ENCODE results near the gene RNPEP.
"Not testable (repeated sequence)": the region's sequence is repeated elsewhere in the genome, so short reads cannot be mapped to it uniquely, and the experiment has no call there.

Gene RNPEP

DNA sequence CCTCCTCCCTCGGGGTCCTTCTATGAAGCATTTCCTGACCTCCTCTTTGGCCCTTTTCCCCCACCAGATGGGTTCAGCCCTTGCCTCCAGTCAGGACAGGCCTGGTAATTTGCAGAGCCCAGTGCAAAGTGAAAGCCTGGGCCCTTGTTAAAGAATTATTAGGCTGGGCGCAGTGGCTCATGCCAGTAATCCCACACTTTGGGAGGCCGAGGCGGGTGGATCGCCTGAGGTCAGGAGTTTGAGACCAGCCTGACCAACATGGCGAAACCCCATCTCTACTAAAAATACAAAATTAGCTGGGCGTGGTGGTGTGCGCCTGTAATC is 36.7 kb downstream of the RNPEP start:
- not testable (repeated sequence) for H3K36me3 Mint-ChIP-seq; H3K27ac Mint-ChIP-seq; H3K4me1 Mint-ChIP-seq; DNase-seq; ATAC-seq (replicated peaks); H3K4me3 Mint-ChIP-seq; H3K9me3 Mint-ChIP-seq
- peaks cover 33 to 45% of the 10 kb centered on the region in 2 donors for H3K27me3 Mint-ChIP-seq

DNA sequence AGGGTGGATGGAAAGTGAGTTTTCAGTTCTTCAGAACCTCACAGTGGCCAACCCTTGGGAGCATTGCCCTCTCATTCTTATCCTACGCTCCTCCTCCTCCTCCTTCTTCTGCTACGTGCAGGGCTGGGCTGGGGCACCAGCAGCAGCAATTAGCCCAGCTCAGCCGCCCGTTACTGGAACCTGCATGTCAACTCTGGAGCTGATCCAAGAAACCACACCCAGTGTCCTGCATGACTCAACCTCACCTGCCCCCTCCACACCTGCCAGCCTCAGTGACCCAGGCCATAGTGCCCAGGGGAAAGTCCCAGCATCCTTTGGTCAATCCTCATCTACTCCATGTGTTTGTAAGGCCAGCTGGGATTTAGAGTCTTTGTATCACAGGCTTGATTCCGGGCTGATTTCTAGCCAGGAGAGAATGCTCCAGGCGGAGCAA is 40.6 kb downstream of the RNPEP start:
- DNase-seq: no peak
- ATAC-seq (replicated peaks): no peak
- Mint-ChIP-seq H3K36me3 (no peaks in the 10 kb centered on the region), H3K27me3 (peaks cover 26 to 38% of the 10 kb centered on the region in 2 donors), H3K27ac (no peak overlapping the region), H3K9me3 (no peaks in the 10 kb centered on the region), H3K4me1 (no peaks in the 10 kb centered on the region), H3K4me3 (no peak overlapping the region)

DNA sequence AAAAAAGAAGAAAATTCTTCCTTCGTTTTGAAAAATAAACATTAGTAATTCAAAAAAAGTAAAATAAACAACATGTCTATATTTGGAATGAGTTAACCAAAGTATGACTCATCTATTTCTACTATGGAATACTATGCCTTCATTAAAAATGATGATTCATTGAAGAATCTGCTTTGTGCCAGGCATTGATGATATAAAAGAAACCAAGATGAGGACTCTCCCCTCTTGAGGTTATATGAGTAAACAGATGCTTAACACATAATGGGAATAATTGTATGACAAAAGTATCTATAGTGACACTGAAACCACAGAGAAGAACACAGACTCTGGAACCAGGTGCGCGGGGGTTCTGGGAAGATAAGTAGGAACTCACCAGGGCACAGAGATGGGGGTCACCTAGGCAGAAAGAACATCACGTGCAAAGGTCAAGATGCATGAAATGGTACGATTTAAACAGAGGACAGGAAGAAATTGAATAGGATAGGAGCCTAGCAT is 46.8 kb downstream of the RNPEP start:
- no peak for DNase-seq
- no peak overlapping the region for H3K27ac Mint-ChIP-seq
- H3K4me1 Mint-ChIP-seq: no peaks in the 10 kb centered on the region
- H3K4me3 Mint-ChIP-seq: no peak overlapping the region
- no peaks in the 10 kb centered on the region for H3K36me3 Mint-ChIP-seq
- no peaks in the 10 kb centered on the region for H3K9me3 Mint-ChIP-seq
- no peak for ATAC-seq (replicated peaks)
- H3K27me3 Mint-ChIP-seq: peaks cover 0 to 18% of the 10 kb centered on the region in 2 donors

DNA sequence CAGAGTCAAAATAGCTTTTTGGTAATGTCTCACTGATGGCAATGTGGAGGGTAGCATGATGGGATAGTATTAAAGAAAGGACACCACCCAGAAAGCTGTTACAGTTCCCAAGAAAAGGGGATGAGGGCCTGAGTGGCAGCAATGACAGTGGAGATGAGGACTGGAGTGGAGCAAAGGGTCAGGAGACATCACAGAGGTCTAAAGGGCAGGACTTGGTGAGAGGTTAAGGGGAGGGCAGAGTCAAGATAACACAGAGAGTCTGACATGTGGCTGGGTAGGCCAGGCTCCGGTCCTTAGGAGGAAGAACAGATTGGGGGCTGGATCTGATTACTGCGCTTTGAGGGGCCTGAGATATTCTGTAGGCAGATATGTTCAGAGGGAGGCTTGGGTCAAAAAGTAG is 47.3 kb downstream of the RNPEP start:
- no peak for ATAC-seq (replicated peaks)
- no peak for DNase-seq
- Mint-ChIP-seq H3K4me1 (no peaks in the 10 kb centered on the region), H3K4me3 (no peak overlapping the region), H3K36me3 (no peaks in the 10 kb centered on the region), H3K9me3 (no peaks in the 10 kb centered on the region), H3K27me3 (peaks cover 0 to 18% of the 10 kb centered on the region in 2 donors), H3K27ac (no peak overlapping the region)

DNA sequence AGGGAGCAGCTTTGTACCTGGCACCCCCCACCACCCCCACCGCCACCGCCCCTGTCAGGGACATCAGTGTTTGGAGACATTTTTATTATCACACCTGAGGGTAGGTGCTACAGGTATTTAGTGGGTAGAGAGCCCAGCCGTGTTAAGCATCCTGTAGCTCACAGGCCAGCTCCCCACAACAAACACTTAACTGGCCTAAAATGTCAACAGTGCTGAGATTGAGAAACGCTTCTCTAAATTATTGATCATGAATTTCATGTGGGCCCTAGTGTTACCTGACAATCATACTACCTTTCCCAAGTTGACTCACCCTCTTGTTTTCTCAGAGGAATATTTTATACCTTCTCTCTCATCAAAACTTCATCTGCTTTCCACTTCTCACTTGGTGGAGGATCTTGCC is 49.3 kb downstream of the RNPEP start:
- Mint-ChIP-seq H3K36me3 (no peaks in the 10 kb centered on the region), H3K4me3 (no peak overlapping the region), H3K4me1 (no peaks in the 10 kb centered on the region), H3K9me3 (no peaks in the 10 kb centered on the region), H3K27me3 (peaks cover 0 to 18% of the 10 kb centered on the region in 2 donors), H3K27ac (no peak overlapping the region)
- ATAC-seq (replicated peaks) (no peak), DNase-seq (no peak)

DNA sequence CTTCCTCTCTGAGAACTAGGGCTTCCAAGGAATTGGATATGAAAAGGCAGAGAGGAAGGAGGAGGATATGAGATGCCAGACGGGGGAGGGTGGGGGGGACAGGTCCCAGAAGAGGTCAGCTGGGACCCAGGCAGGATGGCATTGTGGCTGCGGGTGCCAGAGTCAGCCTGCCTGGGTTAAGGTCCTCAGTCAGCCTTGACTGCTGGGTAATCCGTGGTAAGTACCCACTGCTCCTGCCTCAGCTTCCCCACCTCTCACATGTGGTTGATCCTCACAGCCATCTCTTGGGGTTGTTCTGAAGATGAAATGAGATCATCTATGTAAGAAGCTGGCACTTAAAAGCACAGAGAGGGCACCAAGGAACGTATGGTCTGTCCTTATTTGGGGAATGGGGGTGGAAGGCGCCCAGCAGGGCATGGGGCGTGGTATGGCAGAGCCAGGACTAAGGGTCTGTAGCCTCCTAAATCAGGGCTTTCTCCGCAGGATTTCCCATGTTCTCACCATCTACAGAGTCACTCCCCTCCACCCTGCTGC is 51.8 kb downstream of the RNPEP start:
- Mint-ChIP-seq H3K4me1 (no peaks in the 10 kb centered on the region), H3K27ac (no peak overlapping the region), H3K4me3 (no peak overlapping the region), H3K27me3 (peaks cover 0 to 13% of the 10 kb centered on the region in 2 donors), H3K36me3 (no peaks in the 10 kb centered on the region), H3K9me3 (peaks cover 0 to 1% of the 10 kb centered on the region in 2 donors)
- no peak for DNase-seq
- ATAC-seq (replicated peaks): no peak

DNA sequence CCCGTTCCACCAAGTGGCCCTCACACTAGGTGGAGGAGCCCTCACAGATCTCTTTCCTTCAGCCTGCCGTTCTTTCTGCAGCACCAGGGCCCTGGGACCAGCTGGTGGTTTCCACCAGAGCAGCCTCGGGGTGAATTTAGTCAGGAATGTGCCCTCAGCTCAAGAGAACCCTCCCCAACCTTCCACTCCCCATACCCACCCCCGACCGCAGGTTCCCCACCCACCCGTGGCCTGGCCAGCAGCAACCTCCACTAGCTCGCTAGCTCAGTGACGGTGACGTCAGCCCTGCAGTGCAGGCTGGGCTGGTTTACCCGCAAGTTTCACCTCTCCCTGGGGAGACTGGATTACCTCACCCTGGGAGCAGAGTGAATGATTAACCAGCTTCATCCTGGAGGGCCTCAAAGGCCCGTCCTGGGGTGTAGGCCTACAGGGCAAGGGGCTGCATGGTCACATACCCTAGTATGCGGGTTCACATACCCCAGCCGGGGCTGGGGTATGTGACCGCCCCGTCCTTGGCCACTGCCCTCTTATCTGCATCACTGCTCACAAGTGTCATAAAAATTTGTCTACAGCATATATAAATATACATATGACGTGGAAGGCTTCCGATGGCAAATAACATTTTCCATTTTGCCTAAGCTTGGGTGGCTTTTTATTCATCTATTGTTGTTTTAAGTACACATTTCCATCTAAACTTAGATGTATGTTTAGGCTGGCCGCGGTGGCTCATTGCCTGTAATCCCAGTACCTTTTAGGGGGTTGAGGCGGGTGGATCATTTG is 52.4 kb downstream of the RNPEP start:
- Mint-ChIP-seq H3K4me1 (no peaks in the 10 kb centered on the region), H3K4me3 (no peak overlapping the region), H3K36me3 (no peaks in the 10 kb centered on the region), H3K27me3 (peaks cover 0 to 6% of the 10 kb centered on the region in 2 donors), H3K27ac (no peak overlapping the region), H3K9me3 (peaks cover 0 to 1% of the 10 kb centered on the region in 2 donors)
- no peak for ATAC-seq (replicated peaks)
- no peak for DNase-seq

DNA sequence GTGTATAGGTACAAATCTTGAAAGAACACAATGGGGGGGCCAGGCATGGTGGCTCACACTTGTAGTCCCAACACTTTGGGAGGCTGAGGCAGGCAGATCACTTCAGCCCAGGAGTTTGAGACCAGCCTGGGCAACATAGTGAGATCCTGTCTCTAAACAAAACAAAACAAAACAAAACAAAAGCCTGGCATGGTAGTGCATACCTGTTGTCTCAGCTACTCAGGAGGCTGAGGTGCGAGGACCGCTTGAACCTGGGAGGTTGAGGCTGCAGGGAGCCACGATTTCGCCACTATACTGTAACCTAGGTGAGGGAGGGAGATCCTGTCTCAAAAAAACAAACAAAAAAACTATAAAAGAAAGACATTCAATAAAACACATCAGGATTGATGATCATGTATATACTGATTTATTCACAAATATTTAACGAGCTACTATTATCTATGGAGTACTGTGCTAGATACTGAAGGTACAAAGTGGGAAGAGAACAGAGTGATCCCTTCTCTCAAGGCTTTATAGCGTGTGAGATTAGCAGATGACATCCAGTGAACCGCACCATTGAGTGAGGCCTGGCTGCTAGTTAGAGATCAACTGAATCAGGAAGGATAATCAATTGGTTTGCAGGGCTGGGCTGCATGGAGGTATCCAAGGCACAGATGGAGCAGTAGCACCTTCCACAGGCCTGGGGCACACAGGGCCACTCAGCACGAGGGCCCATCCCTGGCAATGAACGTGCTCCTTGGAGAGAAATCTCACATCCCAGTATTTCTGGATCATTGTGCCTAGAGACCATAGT is 54.3 kb downstream of the RNPEP start:
- DNase-seq: no peak
- Mint-ChIP-seq H3K36me3 (no peaks in the 10 kb centered on the region), H3K9me3 (peaks cover 0 to 1% of the 10 kb centered on the region in 2 donors), H3K27ac (no peak overlapping the region), H3K27me3 (peaks cover 3 to 4% of the 10 kb centered on the region in 2 donors), H3K4me1 (no peaks in the 10 kb centered on the region), H3K4me3 (no peak overlapping the region)
- no peak for ATAC-seq (replicated peaks)

DNA sequence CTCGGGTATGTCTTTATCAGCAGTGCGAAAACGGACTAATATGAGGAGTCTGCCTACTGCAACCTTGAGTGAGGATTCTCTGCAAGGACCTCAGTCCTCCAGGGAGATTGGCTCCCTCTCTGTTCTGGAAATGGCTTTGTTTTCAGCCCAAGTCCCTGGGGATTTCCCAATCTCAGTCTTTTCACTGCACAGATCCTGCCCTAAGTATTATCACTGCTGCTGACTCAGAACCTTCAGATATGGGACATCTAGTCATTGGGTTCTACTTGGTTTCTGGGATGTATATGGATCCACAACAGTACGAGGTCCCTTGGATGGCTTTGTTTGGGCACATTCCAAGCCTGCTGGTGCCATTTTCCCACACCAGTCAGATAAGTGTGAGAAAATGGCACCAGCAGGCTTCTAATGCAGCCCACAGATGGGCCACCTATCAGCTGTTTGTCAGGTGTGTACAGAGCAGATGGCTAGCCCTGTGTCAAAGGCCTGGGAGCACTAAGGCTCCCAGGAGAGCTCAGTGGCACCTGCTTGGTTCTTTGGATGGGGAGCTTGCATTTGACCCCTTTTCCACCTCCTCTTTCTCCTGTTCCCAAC is 55.4 kb downstream of the RNPEP start:
- Mint-ChIP-seq H3K9me3 (peaks cover 0 to 1% of the 10 kb centered on the region in 2 donors), H3K4me1 (no peaks in the 10 kb centered on the region), H3K27ac (no peak overlapping the region), H3K4me3 (no peak overlapping the region), H3K36me3 (no peaks in the 10 kb centered on the region), H3K27me3 (peaks cover 4% of the 10 kb centered on the region in 2 donors)
- DNase-seq: no peak
- ATAC-seq (replicated peaks): no peak

DNA sequence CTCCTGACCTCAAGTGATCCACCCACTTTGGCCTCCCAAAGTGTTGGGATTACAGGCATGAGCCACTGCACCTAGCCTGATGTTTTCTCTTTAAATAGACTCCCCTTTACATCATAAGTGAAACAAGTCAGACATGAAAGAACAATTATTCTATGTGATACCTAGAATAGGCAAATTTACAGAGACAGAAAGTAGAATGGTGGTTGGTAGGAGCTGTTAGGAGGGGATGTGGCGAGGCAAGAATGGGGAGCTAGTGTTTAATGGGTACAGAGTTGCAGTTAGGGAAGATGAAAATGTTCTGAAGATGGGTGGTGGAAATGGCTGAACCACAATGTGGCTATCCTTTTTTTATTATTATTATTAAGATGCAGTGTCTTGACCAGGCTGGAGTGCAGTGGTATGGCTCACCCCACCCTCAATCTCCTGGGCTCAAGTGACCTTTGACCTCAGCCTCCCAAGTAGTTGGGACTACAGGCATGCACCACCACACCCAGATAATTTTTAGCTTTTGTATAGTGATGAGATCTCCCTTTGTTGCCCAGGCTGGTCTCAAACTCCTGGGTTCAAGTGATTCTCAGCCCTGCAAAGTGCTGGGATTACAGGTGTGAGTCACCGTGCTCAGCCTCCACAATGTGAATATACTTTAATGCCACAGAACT is 56.4 kb downstream of the RNPEP start:
- Mint-ChIP-seq H3K36me3 (no peaks in the 10 kb centered on the region), H3K27ac (no peak overlapping the region), H3K27me3 (peaks cover under 1 to 4% of the 10 kb centered on the region in 2 donors), H3K4me3 (no peak overlapping the region), H3K4me1 (no peaks in the 10 kb centered on the region), H3K9me3 (peaks cover 0 to 1% of the 10 kb centered on the region in 2 donors)
- ATAC-seq (replicated peaks) (no peak), DNase-seq (no peak)

DNA sequence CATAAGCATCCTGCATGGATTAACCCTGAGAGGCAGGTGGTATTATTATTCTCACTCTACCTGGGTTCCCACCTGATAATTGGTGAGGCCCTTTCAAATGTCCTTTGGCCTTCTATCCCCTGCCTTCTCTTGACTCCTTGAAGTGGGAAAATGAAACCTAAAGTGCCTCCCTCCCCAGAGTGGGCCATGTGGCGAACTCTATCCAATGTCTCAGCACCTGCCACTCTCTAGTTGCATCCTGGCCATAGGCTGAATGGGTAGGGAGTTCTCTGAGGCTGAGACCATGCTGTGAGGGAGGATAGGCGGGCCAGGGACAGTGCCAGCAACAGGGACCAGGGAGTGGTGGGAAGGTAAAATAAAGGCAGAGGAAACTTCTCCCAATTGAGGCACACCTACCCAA is 63.3 kb downstream of the RNPEP start:
- DNase-seq (no peak), ATAC-seq (replicated peaks) (no peak)
- Mint-ChIP-seq H3K9me3 (no peaks in the 10 kb centered on the region), H3K4me3 (no peak overlapping the region), H3K27me3 (peaks cover 14 to 27% of the 10 kb centered on the region in 2 donors), H3K27ac (no peak overlapping the region), H3K4me1 (no peaks in the 10 kb centered on the region), H3K36me3 (no peaks in the 10 kb centered on the region)

DNA sequence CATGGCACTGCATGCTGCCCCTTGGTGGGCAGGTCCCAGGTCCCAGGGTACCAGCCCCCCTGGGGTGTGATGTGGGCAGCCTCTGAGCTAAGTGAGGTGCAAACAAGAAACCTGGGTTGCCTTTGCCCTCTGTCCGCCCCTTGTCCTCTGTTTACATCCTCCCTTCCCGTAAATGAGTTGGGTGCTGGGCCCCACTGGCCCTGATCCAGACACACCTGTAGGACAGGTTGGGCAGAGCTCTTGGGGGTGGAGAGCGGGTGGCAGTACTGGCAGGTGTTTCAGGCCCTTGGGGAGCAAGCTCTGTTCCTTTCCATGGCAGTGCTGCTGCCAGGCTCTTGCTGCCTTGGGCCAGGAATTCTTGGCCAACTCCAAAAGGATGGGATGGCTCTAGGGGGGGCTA is 63.8 kb downstream of the RNPEP start:
- Mint-ChIP-seq H3K36me3 (no peaks in the 10 kb centered on the region), H3K27me3 (peaks cover 14 to 27% of the 10 kb centered on the region in 2 donors), H3K9me3 (no peaks in the 10 kb centered on the region), H3K4me3 (no peak overlapping the region), H3K27ac (no peak overlapping the region), H3K4me1 (no peaks in the 10 kb centered on the region)
- ATAC-seq (replicated peaks) (no peak), DNase-seq (no peak)

DNA sequence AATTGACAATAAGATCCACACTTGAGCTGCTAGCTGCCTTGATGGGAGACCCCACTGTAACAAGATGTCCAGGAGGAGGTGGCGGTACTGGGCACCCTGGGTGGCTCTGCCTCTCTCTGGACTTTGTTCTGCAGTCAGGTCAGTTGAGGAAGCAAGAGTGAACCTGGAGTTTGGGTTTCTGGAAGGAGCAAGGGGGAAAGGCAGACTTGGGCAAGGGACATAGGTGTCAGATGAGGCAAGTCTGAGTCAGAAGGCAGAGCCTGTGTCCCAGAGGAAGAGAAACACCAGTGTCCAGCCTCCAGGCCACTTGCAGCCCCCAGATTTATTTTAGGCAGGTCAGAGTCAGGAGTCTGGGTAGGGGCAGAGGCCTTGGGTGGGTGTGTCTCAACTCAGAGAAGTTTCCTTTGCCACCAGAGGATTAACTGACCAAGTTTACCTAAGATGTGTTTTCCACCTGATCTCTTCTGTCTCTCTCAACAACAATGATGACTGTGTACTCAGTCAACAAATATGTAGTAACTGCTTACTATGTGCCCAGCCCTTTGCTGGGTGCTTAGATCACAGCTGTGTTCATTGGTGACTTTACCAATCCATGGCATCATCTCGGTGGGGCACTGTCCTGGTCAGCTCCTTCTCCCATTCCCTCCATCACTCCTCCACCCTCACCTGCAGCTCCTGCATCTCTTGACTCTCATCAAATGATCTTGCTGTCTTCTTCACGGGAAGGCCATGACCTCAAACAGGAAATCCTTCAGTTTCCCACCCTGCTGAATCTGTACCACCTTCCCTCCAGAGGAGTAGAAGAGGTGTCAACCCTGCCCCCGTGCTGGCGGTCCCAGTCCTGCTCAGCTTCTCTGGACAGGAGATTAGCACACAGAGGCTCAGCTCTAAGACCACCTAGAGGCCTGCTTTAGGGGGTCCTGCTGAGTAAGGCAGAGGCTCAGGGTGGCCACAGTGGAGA is 64.6 kb downstream of the RNPEP start:
- ATAC-seq (replicated peaks) (no peak), DNase-seq (no peak)
- peaks cover 10 to 27% of the 10 kb centered on the region in 2 donors for H3K27me3 Mint-ChIP-seq
- no peaks in the 10 kb centered on the region for H3K9me3 Mint-ChIP-seq
- H3K4me3 Mint-ChIP-seq: no peak overlapping the region
- no peak overlapping the region for H3K27ac Mint-ChIP-seq
- no peaks in the 10 kb centered on the region for H3K36me3 Mint-ChIP-seq
- no peaks in the 10 kb centered on the region for H3K4me1 Mint-ChIP-seq
